NCI-H128 (cell line): ENCODE results near the gene SDK1.
"Not testable (repeated sequence)": the region's sequence is repeated elsewhere in the genome, so short reads cannot be mapped to it uniquely, and the experiment has no call there.

Experiments used
- DNase-seq: peaks from one replicate; lab custom pipeline; 2025; ENCODE audit not compliant: unreplicated experiment; lab: John Stamatoyannopoulos, UW

SDK1 gene

DNA sequence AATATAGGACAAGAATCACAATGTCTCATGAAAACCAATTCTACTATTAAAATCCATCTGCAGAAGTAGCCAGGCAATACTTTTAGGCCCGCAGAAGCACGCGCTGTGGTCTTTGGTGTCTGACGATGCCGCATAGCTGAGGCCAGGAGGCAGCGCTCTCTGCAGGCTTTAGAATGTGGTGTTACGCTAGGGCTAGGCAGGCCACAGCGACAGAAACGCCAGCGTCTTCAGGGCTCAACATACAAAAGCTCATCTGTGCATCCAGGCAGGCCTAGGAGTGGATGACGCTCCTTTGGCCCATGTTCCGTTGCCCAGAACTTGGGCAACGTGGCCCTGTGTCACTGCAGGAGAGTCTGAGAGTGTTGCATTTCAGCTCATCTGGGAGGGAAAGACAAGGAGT is 779.9 kb downstream of the SDK1 start:
- DNase-seq = no peak

DNA sequence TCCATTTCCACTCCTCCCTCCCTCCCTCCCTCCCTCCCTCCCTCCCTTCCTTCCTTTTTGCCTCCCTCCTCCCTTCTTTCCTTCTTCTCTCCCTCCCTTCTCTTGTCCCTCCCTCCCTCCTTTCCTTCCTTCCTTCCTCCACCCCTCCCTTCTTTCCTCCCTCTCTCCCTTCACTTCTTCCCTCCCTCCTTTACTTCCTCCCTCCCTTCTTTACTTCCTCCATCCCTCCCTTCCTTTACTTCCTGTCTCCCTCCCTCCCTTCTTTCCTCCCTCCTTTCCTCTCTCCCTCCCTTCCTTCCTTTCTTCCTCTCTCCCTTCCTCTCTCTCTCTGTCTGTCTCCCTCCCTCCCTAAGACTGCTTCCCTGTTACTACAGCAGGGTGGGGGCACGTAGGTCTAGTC is 782.5 kb downstream of the SDK1 start:
- DNase-seq = no peak

DNA sequence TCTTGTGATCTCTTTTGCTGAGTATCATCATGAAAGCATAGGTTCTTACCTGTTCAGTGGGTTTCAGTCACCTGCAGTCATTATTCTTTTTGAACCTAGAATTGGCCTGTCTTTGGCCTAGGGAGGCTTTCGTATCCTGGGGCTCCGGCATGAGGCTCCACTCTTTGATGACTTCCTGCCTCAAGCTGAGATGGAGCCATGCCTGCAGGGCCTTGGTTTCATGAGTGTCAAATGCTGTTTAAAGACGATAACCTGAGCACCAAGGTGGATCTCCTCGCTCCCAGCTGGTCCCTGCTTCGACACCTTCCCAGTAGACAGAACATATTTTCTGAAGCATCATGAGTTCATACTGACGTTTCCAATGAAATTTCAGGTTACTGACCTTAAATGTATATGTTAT is 783.2 kb downstream of the SDK1 start:
- DNase-seq = no peak

DNA sequence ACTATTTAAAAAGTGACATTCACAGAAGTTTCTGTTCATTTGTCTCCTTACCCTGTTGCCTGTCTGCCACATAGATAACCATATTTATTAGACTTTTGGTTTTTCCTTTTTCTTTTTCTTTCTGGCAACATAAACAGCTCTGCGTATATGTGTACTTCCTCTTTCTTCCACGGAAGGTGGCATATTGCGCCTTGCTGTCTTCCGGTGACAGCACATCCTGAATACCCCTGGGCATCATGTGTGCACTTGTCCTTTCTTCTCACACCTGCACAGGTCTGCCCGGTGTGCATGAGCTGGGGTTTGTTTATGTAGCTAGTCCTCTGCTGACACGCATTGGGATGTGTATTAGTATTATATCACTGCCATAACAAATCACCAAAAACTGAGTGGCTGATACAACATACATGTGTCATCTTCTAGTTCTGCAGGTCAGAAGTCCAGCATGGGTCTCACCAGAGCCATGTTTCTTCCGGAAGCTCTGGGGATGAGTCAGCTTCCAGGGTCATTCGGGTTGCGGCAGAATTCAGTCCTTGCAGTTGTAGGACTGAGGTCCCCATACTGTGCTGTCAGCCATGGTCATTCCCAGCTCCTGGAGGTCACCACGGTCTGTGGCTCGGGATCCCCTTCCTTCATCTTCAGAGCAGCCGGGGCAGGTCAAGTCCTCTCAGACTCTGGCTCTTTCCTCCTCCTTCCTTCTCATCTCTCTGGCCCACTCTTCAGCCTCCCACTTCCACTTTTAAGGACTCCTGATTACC is 785.1 kb downstream of the SDK1 start:
- no peak for DNase-seq

DNA sequence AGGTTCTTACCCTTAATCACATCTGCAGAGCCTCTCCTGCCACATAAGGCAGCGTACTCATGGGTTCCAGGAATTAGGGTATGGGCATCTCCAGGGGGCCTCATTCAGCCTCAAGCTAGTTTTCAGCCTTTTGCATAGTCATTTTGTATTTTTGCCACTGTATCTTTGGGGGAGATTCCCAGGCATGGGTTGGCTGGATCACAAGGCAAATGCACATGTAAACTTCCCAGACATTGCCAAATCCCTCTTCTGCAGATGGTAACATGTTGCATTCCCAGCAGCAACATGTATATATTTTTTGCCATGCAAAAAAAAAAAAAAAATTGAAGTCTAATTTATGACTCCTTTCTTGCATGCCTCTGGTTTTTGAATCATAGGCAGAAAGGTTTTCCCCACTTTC is 785.7 kb downstream of the SDK1 start:
- no peak for DNase-seq

DNA sequence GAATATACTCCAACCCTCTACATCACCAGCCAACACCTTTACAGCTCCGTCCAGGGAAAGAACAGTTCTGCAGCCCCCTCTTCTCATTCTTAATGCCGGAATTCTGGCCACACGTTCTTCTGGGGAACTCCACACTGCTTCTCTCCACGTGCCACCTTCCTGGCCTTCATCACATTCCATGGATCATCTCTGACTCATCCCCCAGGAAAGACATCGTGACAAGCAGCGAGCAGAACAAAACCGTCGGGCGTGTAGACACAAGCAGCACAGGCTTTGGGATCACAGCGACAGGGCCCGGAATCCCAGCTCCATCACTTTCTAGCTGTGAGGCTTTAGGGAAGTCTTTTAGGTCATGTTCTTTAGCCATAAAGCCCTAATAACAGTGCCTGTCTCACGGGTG is 790.7 kb downstream of the SDK1 start:
- DNase-seq = no peak

DNA sequence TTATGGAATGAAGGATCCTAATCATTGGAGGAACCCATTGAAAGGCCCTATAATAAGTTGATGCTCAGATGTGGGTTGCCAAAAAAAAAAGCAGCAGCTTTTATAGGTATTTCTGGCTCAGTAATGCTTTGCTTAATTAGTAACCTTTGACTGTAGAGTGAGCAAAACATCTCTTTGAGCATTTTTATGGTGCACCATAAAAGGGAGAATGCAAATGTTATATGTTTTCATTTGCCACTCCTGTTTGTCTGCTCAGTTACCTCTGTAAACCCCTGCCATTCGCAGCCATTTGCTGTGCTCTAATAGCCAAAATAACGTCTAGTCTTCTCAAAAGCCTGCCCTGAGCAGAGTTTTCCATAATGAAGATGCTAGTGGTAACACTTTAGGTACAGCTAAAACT is 792.0 kb downstream of the SDK1 start:
- no peak for DNase-seq

DNA sequence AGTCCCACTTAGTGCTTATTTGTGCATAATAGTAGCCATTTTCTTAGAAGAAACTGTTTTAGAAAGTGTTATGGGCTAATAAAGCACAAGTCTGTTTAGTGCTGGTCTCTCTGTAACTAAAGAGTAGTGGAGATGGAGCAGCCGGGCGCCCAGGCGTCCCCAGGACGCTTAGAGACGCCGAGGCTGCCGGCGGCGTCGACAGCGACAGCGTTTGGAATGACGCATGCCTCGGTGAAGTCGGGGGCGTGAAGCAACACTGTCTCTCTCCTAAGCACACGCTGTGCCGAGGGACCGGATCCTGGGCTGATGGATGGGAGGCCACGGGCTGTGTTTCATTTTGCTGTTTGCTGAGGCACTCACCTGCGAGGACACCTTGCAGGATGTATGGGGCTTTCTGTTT is 792.4 kb downstream of the SDK1 start:
- DNase-seq = no peak

DNA sequence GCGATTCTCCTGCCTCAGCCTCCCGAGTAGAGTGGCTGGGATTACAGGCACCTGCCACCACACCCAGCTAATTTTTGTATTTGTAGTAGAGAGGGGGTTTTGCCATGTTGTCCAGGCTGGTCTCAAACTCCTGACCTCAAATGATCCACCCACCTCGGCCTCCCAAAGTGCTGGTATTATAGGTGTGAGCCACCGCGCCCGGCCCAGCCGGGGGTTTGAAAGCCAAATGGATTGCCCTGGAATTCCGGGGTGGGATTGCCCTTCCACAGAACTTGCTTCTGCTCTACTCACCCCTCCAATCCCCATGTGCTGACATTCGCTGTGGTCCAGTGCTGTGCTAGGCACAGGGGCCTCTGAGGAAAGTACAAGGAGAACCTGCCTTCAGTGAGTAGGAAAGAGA is 793.1 kb downstream of the SDK1 start:
- DNase-seq = not testable (repeated sequence)

DNA sequence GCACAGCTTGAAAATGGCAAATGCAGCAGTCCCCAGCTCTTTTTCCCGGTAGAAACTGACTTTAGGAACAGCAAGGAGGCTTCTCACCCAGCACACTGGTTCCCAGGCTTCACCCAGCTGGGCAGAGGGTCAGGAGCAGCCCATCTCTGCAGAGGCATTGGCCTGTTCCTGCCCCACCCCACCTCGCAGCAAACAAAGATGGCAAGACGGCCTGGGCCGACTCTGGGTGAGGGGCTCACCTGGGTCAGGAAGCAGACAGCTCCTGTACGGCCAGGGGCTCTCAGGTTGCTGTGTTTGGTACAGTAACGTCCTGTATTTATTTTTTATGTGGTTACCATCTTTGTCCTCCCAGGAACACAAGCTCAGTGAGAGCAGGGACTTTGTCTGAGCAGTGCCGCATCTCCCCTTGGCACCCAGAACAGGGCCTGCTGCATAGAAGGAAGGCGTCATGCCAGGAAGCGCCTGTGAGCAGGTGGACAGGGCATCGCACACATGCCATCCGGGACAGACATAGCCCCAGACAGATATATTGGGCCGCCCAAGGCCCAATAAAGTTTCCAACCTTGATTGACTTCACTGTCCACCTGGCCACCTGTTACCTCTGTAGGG is 796.1 kb downstream of the SDK1 start:
- no peak for DNase-seq

DNA sequence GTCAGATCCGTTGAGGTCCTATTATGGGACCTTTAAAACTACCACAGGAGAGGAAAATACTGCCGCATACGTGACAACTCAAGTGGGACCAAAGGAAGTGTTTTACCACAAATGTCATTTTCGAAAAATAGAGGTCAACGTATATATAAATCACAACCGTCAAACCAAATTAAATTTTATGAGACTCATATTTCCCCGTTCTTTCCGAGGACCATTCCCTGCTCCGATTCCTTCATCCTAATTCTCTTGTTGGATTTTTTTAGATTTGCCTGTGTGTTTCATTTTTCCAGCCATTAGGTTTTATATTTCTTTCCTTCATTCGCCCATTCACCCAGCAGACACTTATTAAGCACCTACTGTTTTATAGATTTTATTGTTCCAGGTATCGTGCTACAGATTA is 797.1 kb downstream of the SDK1 start:
- no peak for DNase-seq

DNA sequence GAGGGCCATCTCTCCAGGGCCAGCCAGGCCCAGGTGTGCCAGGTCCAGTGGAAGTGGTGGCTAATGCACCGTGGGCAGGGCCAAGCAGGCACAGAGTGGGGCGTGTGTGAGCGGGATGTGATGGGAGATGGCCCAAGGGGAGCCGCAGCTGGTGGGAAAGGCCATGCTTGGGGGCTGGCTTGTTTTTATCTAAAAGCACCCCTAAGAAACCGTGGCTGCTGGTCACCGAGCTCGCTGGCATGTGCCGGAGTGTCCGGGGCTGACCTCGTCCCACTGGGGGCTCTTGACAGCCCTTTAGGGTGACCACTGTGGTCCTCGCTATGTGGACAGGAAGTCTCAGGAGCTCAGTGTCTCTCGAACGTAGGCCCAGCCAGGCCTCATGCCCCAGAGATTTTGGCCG is 798.6 kb downstream of the SDK1 start:
- DNase-seq = no peak

DNA sequence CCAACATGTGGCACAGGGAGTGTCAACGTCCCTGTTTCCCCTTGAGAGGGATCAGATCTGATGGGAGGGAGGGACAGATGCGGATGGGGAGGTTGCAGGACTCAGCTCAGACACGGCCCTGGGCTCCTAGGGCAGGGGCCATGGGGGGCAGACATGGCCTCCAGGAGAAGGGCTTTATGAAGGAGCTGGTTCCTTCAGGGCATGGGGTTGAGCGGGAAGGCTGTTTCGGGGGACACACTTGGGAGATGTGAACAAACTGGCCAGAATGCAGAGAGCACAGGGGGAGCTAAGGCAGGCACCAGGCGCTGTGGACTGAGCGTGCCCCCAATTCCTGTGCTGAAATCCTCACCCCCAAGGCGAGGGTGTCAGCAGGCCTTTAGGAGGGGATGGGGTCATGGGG is 799.1 kb downstream of the SDK1 start:
- DNase-seq = no peak

DNA sequence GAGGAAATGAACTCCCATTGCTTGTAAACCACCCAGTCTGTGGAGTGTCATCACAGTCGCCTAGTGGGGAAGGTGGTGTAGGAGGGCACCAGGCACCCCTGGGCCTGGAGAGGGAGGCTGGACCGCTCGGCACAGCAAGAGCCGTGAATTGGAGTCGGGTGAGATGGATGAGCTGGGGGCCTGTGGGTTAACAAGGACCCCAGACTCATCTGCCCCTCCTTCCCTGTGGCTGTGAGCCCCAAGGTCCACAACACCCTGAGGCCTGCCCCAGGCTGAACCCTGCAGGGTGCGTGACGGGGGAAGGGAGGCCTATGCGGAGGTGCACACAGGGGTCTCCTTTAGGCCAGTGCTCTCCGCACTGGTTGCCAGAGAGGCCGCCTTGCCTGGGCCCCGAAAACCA is 799.6 kb downstream of the SDK1 start:
- no peak for DNase-seq

DNA sequence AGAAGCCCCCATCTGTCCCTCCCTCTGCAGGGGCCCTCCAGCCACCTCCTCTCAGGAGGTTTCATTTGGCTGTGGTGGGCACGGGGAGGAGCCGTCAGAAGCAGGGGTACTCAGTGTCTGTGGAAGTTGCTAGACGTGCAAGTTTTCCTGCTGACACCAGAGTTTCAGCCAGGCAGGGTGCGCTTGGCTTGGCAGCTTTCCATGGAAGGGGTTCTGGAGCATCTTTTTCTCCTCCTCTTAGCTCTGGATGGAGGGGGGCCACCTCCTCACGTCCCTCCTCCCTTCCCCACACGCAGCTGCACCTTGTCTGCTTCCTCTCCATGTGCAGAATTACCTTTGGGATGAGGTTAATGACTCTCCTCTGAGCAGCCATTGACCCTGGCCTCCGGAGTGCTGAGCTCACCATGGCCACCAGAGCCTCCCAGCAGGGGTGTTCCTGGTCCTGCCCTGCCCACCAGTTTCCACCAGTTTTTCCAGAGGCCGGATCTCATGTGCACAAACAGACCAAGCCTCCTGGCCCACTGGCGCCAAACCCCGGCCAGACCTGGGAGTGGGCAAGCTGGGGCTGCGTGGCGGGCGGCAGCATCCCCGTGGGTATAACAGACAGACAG is 801.3 kb downstream of the SDK1 start:
- DNase-seq = no peak

DNA sequence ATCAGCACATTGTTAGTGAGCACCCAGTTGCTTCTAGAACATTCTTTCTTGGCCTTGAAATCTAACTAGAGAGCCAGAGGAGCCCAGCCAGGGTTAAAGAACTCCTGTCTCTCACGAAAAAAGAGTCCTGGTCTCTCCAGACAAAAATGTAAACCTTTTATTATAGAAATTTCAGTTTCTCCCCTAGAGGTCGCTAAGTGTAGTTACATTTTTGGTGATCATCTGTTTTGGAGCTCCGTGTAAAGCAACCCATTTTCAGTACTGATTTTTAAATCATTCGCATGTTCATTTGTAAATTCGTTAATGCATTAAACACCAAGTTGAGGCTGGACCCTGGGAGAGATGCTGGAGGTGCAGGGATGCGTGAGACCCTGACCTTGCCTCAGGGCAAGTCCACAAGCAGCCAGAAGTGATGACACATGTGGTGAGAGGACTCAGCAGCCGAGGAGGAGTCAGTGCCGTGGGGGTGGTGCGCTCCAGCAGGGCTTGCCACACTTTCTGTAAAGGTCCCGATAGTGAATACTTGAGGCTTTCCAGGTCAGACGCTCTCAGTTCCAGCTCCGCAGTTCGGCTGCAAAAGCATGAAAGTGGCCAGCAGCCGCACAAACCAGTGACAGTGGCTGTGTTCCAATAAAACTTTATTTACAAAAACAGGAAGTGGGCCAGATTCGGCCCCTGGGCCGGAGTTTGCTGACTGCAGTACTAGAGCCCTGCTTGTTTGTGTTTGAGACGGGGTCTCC is 802.5 kb downstream of the SDK1 start:
- DNase-seq = no peak

DNA sequence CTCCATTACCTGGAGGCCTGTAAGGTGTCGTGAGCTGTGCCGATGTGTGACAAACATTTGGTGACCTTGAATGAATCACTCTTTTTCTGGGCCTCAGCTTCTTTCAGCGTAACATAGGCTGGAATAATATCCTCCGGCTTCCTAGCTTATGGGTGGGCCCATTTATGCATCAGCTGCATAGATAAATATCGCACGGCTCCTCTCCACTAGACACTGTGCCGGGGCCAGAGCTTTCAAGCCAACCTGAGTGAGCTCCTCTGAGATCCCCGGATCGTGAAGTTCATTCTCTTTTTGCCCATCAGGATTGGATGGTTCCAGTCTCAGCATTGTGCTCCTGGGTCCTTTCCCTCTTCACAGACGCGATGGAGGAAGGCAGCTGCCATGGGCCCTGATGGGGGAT is 806.8 kb downstream of the SDK1 start:
- DNase-seq = no peak

DNA sequence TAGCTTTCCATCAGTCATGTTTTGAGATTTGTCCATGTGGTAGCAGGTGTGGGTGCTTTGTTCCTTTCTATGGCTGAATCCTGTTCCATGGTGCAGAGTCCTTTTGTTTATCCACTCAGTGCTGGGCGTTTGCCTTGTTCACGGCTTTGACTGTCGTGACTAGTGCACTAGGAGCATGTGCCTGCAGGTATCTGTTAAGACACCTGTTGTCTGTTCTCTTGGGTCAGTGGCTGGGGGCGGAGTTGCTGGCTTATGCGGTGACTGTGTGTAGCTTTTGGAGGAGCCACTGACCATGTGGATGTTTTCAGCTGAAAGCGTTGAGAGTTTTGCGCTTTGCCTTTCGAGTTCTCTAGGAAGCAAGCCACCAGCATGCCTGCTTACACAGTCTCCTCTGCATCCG is 807.9 kb downstream of the SDK1 start:
- no peak for DNase-seq

DNA sequence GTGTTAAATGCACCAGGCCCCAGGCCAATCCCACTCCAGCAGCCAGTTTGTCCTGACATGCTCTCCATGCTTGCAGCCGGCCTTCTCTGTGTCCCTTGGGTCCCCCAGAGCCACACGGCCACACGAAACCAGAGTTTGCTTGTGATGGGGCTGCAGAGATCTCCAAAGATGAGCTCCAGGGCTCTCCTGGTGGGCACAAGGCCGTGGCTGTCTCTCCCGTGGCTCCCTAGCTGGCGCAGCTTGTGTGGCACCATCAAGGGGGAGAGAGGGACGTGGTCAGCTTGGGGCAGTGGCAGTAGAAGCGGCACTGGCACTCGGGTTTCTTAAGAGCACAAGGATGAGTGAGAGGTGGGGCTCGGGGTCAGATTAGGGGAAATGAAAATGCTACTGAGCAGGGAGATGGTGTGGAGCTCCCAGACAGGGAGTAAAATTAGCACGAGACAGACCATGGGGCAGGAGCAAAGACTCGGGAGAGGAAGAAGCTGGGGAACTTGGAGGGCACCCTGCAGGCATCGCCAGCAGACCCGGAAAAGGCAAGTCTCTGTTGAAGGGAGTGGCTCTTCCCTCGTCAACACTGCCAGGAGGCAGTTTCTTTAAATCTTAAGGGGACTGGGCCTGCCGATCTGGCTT is 808.5 kb downstream of the SDK1 start:
- DNase-seq = no peak

DNA sequence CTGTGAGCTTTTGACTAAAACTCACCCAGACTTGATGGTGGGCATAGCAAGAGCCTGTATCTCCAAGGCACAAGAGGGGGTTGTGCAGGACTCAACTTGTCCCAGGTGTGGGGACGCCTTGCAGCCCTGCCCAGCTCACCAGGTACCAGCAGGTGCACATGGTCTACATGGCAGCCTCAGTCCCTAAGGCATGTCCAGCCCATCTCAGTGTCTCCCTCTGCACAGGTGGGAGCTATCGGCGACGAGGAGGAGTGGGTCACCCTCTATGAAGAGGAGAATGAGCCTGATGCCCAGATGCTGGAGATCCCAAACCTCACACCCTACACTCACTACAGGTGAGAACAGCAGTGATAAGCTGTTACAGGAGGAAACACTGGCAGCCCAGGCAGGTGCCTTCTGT is 809.4 kb downstream of the SDK1 start:
- DNase-seq = no peak

DNA sequence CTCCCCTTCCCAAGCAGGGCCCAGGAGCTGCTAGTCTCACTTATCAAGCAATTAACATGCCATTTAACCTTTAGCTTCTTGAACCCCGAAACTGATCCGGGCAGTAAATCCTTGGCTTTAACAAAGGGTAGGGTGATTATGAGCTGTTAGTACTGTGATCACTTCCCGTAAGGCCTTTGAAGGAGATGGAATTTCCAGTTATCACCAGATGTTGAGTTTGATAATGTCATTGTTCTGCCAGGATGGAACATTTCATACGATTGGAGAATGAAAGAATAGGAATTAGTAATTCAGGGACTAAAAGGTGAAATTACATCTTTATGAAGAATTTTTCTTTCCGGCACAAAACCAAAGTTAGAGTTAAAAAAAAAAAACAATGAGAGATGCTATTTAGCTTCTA is 810.1 kb downstream of the SDK1 start:
- DNase-seq = no peak

DNA sequence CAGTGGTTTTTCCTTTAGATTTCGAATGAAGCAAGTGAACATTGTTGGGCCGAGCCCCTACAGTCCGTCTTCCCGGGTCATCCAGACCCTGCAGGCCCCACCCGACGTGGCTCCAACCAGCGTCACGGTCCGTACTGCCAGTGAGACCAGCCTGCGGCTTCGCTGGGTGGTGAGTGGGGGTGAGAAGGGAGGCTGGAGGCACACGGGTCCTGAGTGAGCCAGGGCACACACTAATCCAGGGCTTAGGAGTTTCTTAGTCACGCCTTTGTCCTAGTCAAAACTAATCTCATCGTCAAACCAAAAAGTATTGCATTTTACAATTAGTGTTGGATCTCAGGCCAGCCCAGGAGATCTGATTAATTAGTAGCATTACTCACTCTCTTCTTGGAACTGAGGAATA is 812.2 kb downstream of the SDK1 start:
- no peak for DNase-seq
